NT2/D1 (cell line): Measurements from ENCODE around the gene FNTB.

ENCODE experiments used
- SUZ12 ChIP-seq: IDR thresholded peaks from 2 replicates; pipeline ENCODE4 v1.6.1; 2011; ENCODE audit not compliant: insufficient read length, insufficient read depth; ENCODE audit errors: extremely low read depth
- YY1 ChIP-seq: IDR thresholded peaks from 2 replicates; pipeline ENCODE4 v1.6.1; 2011; ENCODE audit not compliant: insufficient read length, insufficient read depth

DNA sequence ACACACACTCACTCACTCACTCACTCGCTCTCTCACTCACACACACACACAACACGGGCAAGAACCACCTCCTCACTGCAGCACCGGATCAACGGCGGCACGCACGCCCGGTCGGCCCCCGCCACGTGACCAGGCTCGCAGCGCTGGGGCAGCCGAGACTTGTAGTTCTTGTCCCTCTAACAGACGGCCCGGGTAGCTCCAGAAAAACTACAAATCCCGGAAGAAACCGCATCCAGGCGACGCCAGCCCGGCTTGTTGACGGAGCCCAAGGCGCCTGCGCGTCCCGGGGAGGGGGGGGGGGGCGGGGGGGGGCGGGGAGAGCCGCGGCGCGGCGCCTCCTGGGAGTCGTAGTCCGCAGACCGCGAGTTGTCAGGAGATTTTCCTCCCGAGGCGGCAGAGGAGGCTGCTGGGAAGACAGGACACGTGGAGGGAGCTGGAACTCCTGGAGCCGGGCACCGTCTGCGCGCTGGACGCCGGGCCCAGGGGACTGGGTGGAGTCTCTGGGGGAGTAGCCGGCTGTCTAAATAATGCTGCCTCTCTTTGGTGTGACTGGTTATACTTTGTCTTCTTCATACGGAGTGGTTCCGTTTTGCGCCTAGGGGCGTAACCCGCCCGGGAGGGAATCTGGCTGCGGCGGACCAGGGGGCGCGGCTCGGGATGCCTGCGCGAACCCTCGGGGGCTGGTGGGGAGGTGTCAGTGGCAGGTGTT is 115.9 kb downstream of the FNTB start, which contains the start of gene MAX:
- TF ChIP-seq SUZ12 = no peak
- TF ChIP-seq YY1 = no peak
